Activated CD8-positive, alpha-beta memory T cell treated with anti-CD3 and anti-CD28 coated beads, Interleukin-2, amount 50 U/mL, for 24 hours (primary cell): Measurements from ENCODE around the gene TSSK6.
"Not testable (repeated sequence)": the region's sequence is repeated elsewhere in the genome, so short reads cannot be mapped to it uniquely, and the experiment has no call there.

Experiments used
- DNase-seq: peaks from one replicate; pipeline ENCODE4 v3.0.0-alpha.2; 2020; ENCODE audit errors: extremely low read depth

Gene TSSK6

GRCh38 chr19:19487950-19488874 is 27.1 kb downstream of the TSSK6 start:
- DNase-seq: no peak

- no peak for DNase-seq
These were observed 28.0 kb downstream of the TSSK6 start for GRCh38 chr19:19487077-19487949.

DNA sequence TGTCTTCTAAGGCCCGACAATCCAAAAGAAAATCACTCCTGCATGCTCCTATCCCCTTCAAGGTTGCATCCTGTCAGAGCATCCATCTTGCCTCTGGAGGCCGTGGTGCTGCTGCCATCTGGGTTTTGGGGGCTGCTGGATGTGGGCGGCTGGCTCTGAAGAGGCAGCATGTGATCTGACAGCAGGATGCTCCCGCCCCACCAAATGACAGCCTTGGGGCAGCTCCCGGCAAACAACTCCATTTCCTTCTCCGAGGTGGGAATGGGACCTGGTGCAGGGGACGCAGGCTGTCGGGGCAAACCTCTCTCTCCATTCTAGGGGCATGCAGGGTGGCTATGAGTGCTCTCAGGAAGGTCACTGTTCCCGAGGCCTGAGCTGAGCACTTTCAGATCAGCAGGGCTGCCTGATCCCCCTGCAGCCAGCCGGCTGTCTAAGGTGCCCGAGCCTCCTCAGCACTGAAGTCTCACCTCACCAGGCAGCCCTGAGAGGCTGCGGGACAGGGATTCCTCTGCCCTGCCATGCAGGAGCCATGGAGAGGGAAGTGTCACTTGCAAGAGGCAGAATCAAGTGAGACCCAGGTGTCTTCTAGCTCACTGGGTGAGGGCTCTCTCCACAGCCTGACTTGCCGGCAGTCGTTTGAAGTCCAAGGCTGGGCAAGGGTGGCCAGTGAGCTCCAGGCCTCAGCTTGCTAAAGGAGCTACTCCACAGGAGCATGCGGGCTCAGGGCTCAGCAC is 28.8 kb downstream of the TSSK6 start:
- DNase-seq: no peak

DNA sequence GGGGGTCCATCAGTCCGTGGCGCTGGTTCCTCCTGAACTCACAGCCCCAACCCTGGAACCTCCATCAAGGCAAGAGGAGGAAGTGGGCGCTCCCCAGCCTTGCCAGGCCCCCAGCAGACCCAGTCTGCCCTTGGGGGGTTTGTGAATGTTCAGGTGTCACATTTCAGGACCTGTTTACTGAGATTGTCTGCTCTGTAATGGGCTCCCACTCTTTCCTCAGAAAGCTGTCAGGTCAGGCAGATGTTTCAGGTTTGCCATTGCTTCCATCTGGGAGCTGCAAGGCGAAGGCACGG is 29.4 kb downstream of the TSSK6 start:
- DNase-seq: no peak

GRCh38 chr19:19485161-19485997 is 30.0 kb downstream of the TSSK6 start:
- no peak for DNase-seq

- no peak for DNase-seq
These were observed 32.3 kb downstream of the TSSK6 start for GRCh38 chr19:19482809-19483596.

- DNase-seq: no peak
These were observed 34.7 kb downstream of the TSSK6 start for GRCh38 chr19:19480688-19481087.

DNA sequence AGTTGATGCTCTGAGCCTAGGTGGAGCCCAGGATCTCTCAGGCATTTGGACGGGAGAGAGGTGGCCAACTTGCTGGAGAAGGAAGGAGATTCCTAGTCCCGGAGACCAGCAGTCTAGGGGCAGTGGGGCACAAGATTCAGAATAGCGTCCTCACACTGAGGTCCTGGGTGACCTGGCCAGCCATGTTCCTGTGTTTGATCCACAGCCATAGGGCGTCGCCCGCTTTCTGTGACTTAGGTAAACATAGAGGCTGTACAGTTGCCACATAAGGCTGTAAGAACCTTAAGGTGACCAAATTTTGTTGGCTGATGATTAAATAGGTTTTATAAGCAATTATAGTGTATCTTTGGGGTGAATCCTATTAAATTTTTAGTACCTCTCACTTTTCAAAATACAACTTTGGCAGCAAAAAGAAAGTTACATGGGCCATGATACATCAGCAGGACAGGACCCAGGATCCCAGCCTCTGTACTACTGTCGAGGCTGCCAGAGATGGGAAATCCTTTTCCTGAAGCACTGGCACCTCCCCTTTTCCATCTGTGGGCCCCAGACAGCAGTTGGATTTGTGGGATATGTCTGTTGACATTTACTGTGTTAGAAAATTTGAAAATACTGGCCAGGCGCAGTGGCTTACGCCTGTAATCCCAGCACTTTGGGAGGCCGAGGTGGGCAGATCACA is 37.5 kb downstream of the TSSK6 start:
- DNase-seq: no peak

- DNase-seq: no peak
These were observed 39.2 kb downstream of the TSSK6 start for GRCh38 chr19:19475849-19476828.

DNA sequence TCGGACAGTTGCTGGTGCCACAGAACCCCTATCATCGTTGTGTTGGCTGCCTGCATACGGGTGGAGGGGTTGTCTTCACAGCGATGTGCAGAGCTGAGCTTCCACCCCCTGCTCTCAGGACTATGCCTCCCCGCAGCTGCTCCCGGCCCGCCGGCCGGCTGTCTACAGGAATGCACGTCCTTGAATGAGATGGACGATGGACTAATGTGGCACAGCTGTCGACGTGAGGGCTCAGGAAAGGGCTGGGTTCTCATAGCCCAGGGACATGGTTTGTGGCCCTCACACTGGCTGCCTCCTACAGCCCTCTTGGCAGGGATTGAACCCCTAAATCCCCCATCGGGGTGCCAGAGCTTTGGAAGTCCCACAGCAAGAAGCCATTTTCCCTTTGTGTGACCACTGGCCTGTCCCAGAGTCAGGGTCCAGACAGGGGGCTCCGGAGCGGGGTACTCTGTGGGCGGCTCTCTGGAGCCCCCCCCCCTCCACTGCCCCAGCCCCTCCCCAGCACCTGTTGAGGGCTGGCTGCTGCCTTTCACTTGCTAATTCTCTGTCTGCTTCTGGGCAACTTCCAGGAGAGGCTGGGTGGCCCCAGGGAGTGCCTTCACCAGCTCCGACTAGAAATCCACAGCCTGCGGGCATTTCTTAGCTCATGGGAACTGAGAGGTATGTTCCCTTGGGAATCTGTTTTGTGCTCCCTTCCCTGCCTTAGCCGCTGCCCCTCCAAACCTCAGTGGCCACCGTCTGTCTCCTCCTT is 40.2 kb downstream of the TSSK6 start:
- DNase-seq: no peak

DNA sequence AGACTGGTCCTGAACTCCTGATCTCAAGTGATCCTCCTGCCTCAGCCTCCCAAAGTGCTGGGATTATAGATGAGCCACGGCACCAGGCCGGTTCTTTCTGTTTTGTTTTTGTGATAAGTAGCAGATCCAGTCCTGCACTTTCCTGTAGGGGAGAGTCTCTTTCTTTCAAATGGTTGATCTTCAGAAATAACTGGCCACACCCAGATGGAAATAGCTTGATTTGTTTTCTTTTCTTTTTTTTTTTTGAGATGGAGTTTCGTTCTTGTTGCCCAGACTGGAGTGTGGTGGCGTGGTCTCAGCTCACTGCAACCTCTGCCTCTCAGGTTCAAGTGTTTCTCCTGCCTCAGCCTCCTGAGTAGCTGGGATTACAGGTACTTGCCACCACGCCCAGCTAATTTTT is 43.2 kb downstream of the TSSK6 start:
- DNase-seq: not testable (repeated sequence)

- no peak for DNase-seq
These were observed 43.7 kb downstream of the TSSK6 start for GRCh38 chr19:19471682-19472081.

- DNase-seq: no peak
These were observed 44.8 kb downstream of the TSSK6 start for GRCh38 chr19:19470579-19470978.

- DNase-seq: no peak
These were observed 46.8 kb downstream of the TSSK6 start for GRCh38 chr19:19468424-19469050.

DNA sequence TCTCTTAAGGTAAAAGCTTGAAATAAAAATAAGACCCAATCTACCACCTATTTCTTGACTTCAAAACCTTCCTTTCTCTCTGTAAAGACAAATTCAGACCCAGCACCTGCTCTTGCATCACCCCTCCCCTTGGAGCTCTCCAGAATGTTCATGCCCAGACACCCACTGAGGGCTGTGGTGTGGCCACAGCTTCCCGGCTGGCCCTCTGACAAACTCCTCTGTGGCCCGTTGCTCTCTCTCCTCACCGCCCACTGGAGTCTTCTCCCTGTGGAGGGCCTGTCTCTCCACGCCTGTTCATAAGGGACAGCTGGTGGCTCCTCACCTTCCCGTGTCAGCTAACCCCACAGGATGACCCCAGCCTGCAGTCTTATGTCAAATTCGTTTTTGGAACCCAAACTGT is 49.1 kb downstream of the TSSK6 start:
- DNase-seq: no peak

DNA sequence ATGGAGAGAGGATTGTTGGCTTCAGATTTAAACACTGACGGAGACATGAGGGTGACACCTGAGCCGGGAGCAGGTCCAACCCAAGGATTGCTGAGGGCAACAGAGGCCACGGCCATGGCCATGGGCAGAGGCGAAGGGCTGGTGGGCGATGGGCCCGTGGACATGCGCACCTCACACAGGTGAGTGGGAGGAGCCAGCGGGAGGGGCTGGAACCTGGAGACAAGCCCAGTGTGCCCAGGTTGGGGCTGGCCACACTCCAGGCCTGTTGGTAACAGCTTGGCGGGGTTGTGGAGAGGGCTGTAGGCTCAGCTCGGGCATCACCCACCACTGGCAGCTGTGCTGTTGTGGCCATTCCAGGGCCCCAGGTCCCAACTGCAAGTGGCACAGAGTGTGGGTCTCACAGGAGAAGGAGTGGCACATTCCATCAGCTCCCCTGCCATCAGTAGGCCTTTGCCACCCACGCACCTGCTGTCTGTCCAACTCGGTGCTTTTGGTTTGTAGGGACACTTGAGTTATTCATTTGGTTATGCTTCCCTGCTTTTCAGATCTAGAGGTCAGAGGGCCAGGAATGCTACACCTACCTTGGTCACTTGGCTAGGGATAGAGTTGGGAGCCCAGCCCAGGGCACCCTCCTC is 49.8 kb downstream of the TSSK6 start:
- DNase-seq: no peak
